HG03460 (cell line): Measurements from ENCODE around the gene MLF1.

Experiments
- ATAC-seq: cut with Tn5 transposase; IDR thresholded peaks from one replicate; pipeline ENCODE4 v1.9.1; 2021; ENCODE audit not compliant: unreplicated experiment

The MLF1 gene

GRCh38 chr3:158573714-158574113, 2.7 kb downstream of the MLF1 start:
- no peak for ATAC-seq

GRCh38 chr3:158574646-158575045, 3.7 kb downstream of the MLF1 start:
- ATAC-seq = no peak

- ATAC-seq = no peak
These were observed 19.2 kb downstream of the MLF1 start for GRCh38 chr3:158590223-158590622.

DNA sequence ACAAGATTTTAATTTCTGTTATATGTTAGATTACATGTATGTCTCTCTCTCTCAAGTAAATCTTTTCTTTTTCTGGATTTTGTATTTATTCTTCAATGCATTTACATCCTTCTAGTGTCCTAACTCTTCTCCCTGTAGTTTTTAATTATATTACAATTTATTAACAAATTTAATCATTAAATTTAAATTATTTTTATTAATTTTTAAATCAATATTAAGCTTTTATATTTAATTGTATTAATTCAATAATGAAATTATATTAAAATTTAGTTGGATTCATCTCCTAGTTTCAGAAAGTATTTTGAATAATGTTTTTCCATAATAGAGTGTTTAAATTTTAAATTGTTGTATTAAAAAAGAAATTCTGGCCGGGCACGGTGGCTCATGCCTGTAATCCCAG, 29.8 kb downstream of the MLF1 start:
- no peak for ATAC-seq

GRCh38 chr3:158602227-158602626, 31.2 kb downstream of the MLF1 start:
- no peak for ATAC-seq

GRCh38 chr3:158617982-158618875, 47.2 kb downstream of the MLF1 start:
- no peak for ATAC-seq

DNA sequence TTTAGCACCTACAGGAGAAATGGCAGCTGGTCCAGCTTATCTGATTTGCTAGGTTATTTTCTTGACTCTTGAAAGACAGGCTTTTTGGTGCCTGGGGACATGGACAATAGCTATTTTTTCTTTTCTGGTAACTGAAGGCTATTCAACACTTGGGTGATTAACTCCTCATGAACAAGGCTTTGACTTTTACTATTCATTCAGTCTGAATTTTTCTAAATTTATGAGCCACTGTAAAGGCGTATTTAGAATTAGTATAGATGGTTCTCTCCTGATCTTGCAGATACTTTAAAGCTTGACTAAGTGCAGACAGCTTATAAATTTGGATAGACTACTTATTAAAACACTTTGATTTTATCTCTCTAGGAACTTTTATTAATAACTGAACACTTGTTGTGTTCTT, 54.9 kb downstream of the MLF1 start:
- no peak for ATAC-seq

- ATAC-seq = no peak
These were observed 61.0 kb downstream of the MLF1 start for GRCh38 chr3:158631981-158632380.

- ATAC-seq = no peak
These were observed 69.7 kb downstream of the MLF1 start for GRCh38 chr3:158640646-158641045.

DNA sequence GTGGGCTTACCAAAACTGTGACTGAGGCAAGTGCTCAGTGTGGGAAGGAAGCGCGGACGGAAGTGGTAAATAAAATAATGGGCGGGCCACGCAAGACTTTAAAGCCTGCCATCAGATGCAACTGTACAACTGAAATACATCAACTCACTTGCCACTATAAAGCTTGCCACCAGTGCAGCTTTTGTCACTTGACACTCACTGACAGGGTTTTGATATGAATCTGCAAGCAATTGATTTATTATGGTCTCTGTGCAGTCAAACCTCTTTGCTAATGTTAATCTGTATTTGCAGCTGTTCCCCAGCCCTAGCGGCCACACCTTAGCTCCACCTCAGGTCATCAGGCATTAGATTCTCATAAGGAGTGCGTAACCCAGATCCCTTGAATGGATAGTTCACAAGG, 71.0 kb downstream of the MLF1 start:
- no peak for ATAC-seq

- no peak for ATAC-seq
These were observed 71.6 kb downstream of the MLF1 start for GRCh38 chr3:158642474-158643210.

GRCh38 chr3:158644345-158644908, 73.4 kb downstream of the MLF1 start, which contains the start of gene GFM1:
TSS of gene GFM1 (plus strand) at chr3:158644527. CDS start at chr3:158644635, 108 bp downstream.
- peak; percentile 99 for ATAC-seq

DNA sequence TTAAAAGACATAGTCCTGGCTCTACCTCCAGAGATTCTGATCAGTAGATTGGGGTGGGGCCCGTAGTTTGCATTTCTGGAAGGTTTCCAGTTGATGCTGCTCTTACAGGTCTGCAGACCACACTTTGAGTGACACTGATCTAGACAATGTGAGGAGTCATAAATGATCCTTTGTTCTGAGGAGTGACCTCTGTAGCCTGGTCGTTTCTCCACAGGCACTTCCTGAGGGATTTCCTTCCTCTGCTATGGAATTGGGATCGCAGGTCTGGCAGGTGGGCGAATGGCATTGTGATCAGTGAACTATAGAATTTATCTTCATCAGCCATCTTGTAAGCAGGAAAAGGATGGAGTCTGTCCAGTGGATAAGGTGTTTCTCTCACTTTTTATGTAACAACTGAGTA, 78.8 kb downstream of the MLF1 start:
- no peak for ATAC-seq

DNA sequence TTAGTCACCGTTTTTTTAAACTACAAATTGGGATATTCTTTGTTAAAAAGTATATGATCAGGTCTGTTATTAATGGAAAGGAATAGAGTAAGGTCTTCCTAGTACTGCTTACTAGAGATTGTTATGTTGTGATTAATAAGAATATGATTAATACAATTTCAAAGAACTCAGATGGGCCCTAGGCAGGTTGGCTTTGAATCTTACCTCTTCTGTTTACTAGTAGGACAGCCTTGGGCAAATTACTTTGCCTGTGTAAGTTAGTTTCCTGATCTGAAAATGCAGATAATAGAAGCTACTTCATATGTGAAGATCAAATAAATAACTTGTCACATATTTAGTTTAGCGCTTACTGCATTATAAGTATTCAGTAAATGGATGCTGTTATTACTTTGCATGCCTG, 80.2 kb downstream of the MLF1 start:
- no peak for ATAC-seq

DNA sequence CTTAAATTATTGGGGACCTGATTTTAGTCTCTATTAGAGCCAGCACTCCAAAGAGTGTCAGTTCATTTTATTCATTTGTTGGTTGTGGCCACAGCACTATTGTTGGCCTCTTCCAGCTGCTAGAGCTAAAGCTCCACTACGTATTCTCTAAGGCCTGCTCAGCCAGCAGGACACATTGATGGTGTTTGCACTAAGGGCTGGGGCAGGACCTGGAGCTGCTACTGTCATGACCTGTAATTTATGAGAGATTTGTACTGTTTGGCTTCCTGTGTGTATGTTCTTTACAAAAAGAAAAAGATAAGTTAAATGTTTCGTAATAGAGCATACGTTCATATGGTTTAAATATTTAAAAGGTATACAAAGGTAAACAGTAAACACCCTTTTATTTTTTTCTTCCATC, 81.5 kb downstream of the MLF1 start:
- ATAC-seq = no peak
